ENCODE results near the gene CDKN1B.

The CDKN1B gene

GRCh38 chr12:12770262-12770661, 53.1 kb downstream of the CDKN1B start:
- no peak for DNase-seq

Data from stimulated activated CD4-positive, alpha-beta T cell treated with anti-CD3 and anti-CD28 coated beads, Interleukin-2, amount 100 ng/mL, for 24 hours (primary cell).